ENCODE results near the gene BCAS3.

BCAS3 gene

GRCh38 chr17:61174310-61174709 lies 496.7 kb downstream of the BCAS3 start:
- TF ChIP-seq ZNF8 (CRISPR knock-in tag; IDR thresholded peaks at IDR 0.05) (0 out of 2 replicates have a peak, but pooled peaks have one; percentile 10), ISL1 (CRISPR knock-in tag; IDR thresholded peaks at IDR 0.05) (no peak)
- no peak for ATAC-seq

GRCh38 chr17:61175298-61176142 lies 497.9 kb downstream of the BCAS3 start:
- TF ChIP-seq TOX (CRISPR knock-in tag; IDR thresholded peaks at IDR 0.05; ENCODE audit: borderline replicate concordance) (no peak), ISL1 (CRISPR knock-in tag; IDR thresholded peaks at IDR 0.05) (no peak), CREB5 (CRISPR knock-in tag; IDR thresholded peaks at IDR 0.05; ENCODE audit: low read depth) (no peak), RARB (CRISPR knock-in tag; IDR thresholded peaks at IDR 0.05) (no peak), ESRRG (CRISPR knock-in tag; IDR thresholded peaks at IDR 0.05) (no peak), GLIS3 (CRISPR knock-in tag; IDR thresholded peaks at IDR 0.05) (no peak), PATZ1 (CRISPR knock-in tag; IDR thresholded peaks at IDR 0.05; ENCODE audit: borderline replicate concordance) (no peak), POU6F1 (CRISPR knock-in tag; IDR thresholded peaks at IDR 0.05; ENCODE audit: borderline replicate concordance, low read depth) (no peak), TCF4 (CRISPR knock-in tag; IDR thresholded peaks at IDR 0.05; ENCODE audit: borderline replicate concordance) (peak; percentile 86), ZNF565 (CRISPR knock-in tag; conservative IDR thresholded peaks at IDR 0.05; ENCODE audit: low read depth) (no peak), CSRNP3 (CRISPR knock-in tag; IDR thresholded peaks at IDR 0.05) (no peak), OSR1 (CRISPR knock-in tag; IDR thresholded peaks at IDR 0.05) (no peak), PPARA (CRISPR knock-in tag; IDR thresholded peaks at IDR 0.05; ENCODE audit: borderline replicate concordance) (no peak), TSHZ2 (CRISPR knock-in tag; IDR thresholded peaks at IDR 0.05) (peak; percentile 24; the same call in 1 of the 2 replicates), BACH2 (CRISPR knock-in tag; IDR thresholded peaks at IDR 0.05; ENCODE audit: borderline replicate concordance) (no peak), ARNTL (CRISPR knock-in tag; IDR thresholded peaks at IDR 0.05; ENCODE audit: borderline replicate concordance, low read depth) (no peak), ZC3H10 (CRISPR knock-in tag; IDR thresholded peaks at IDR 0.05) (no peak), ZNF8 (CRISPR knock-in tag; IDR thresholded peaks at IDR 0.05) (no peak), SNAI2 (CRISPR knock-in tag; IDR thresholded peaks at IDR 0.05) (no peak), ZNF70 (CRISPR knock-in tag; IDR thresholded peaks at IDR 0.05) (peak; percentile 52), ZFP30 (CRISPR knock-in tag; IDR thresholded peaks at IDR 0.05) (no peak)
- ATAC-seq, result no peak

GRCh38 chr17:61177351-61177750 lies 499.7 kb downstream of the BCAS3 start:
- ATAC-seq, result no peak
- no peak for TF ChIP-seq CREB5 (CRISPR knock-in tag; IDR thresholded peaks at IDR 0.05; ENCODE audit: low read depth)
- TF ChIP-seq POU6F1 (CRISPR knock-in tag; IDR thresholded peaks at IDR 0.05; ENCODE audit: borderline replicate concordance, low read depth), result no peak
- no peak for TF ChIP-seq ZNF70 (CRISPR knock-in tag; IDR thresholded peaks at IDR 0.05)
- TF ChIP-seq CSRNP3 (CRISPR knock-in tag; IDR thresholded peaks at IDR 0.05), result no peak
- no peak for TF ChIP-seq ESRRG (CRISPR knock-in tag; IDR thresholded peaks at IDR 0.05)
- TF ChIP-seq RARB (CRISPR knock-in tag; IDR thresholded peaks at IDR 0.05), result no peak
- no peak for TF ChIP-seq ZFP30 (CRISPR knock-in tag; IDR thresholded peaks at IDR 0.05)
